HEK293 (cell line): Measurements from ENCODE around the gene QRICH1.
"Not testable (repeated sequence)": the region's sequence is repeated elsewhere in the genome, so short reads cannot be mapped to it uniquely, and the experiment has no call there.

Source experiments
- CTCF ChIA-PET: fragments of 350-600 bp; formaldehyde crosslinking; extraction: SDS; loops from one replicate; lab custom pipeline; 2021; ENCODE audit warnings: antibody characterized with exemption; lab: Yijun Ruan, JAX
- POLR2A ChIA-PET: fragments of 300-600 bp; formaldehyde crosslinking; extraction: SDS; loops from one replicate; lab custom pipeline; 2020; ENCODE audit warnings: antibody characterized with exemption, inconsistent platforms; lab: Yijun Ruan, JAX
- H3K27ac ChIP-seq: fragments of 200-500 bp; sonication (Bioruptor generic); 2 replicates; pipeline ENCODE4 v1.5.1; 2014; ENCODE audit warnings: low read depth, low read length, control low read depth, inconsistent platforms; ENCODE audit errors: extremely low read depth
- H3K36me3 ChIP-seq, 2 experiments: fragments of 200-500 bp in 1 of 2; sonication (Bioruptor generic) in 1 of 2; 1 replicate in 1 of 2; 2 replicates in 1 of 2; pipeline ENCODE4 v1.5.1; 2014 to 2017; ENCODE audit warnings: inconsistent platforms in 2 of 2, low read length in 2 of 2; ENCODE audit not compliant: control insufficient read depth in 2 of 2, insufficient read depth in 1 of 2
- H3K4me1 ChIP-seq: fragments of 200-500 bp; sonication (Bioruptor generic); 2 replicates; pipeline ENCODE4 v1.5.1; 2014; ENCODE audit warnings: mild to moderate bottlenecking, low read length, inconsistent platforms; ENCODE audit not compliant: control insufficient read depth, insufficient read depth
- H3K4me3 ChIP-seq: 2 replicates; pipeline ENCODE4 v1.5.1; 2011; ENCODE audit warnings: low read depth, mild to moderate bottlenecking, control low read depth, low read length, moderate library complexity
- H3K9me3 ChIP-seq: fragments of 200-500 bp; sonication (Bioruptor generic); 2 replicates; pipeline ENCODE4 v1.5.1; 2014; ENCODE audit warnings: low read depth, low read length, inconsistent platforms; ENCODE audit not compliant: control insufficient read depth, insufficient read depth
- GLI2 ChIP-seq: fragments of 450-650 bp; formaldehyde crosslinking; IDR thresholded peaks from 2 replicates; pipeline ENCODE4; 2017; ENCODE audit warnings: missing biosample characterization, missing genetic modification characterization, low read depth, borderline replicate concordance
- GLIS1 ChIP-seq: fragments of 450-650 bp; formaldehyde crosslinking; IDR thresholded peaks from 2 replicates; pipeline ENCODE4 v1.5.1; 2016; ENCODE audit warnings: missing biosample characterization, missing genetic modification characterization
- HOXC10 ChIP-seq: sonication (generic); formaldehyde crosslinking; IDR thresholded peaks from 2 replicates; pipeline ENCODE4 v1.8.1; 2023; ENCODE audit warnings: mild to moderate bottlenecking, missing genetic modification reagents
- KLF7 ChIP-seq: fragments of 450-650 bp; formaldehyde crosslinking; IDR thresholded peaks from 2 replicates; pipeline ENCODE4 v1.5.1; 2016; ENCODE audit warnings: missing biosample characterization, missing genetic modification characterization, borderline replicate concordance
- REPIN1 ChIP-seq: fragments of 450-650 bp; formaldehyde crosslinking; IDR thresholded peaks from 2 replicates; pipeline ENCODE4 v1.5.1; 2017; ENCODE audit warnings: missing biosample characterization, missing genetic modification characterization, low read depth
- SALL2 ChIP-seq: fragments of 450-650 bp; formaldehyde crosslinking; IDR thresholded peaks from 2 replicates; pipeline ENCODE4 v1.5.0; 2017; ENCODE audit warnings: missing biosample characterization, mild to moderate bottlenecking, missing genetic modification characterization, borderline replicate concordance
- SCRT1 ChIP-seq: fragments of 450-650 bp; formaldehyde crosslinking; IDR thresholded peaks from 2 replicates; pipeline ENCODE4 v1.5.1; 2016; ENCODE audit warnings: missing biosample characterization, missing genetic modification characterization, borderline replicate concordance
- SETDB1 ChIP-seq: IDR thresholded peaks from one replicate; pipeline ENCODE4 v1.6.1; 2017; ENCODE audit warnings: mild to moderate bottlenecking, low read length, moderate library complexity, mixed read lengths; ENCODE audit not compliant: insufficient read length
- SP2 ChIP-seq: fragments of 450-650 bp; formaldehyde crosslinking; IDR thresholded peaks from 2 replicates; pipeline ENCODE4 v1.5.1; 2016; ENCODE audit warnings: missing biosample characterization, missing genetic modification characterization
- ZIC2 ChIP-seq: fragments of 450-650 bp; formaldehyde crosslinking; IDR thresholded peaks from 2 replicates; pipeline ENCODE4 v1.5.1; 2016; ENCODE audit warnings: missing biosample characterization, missing genetic modification characterization
- ZNF155 ChIP-seq: fragments of 450-650 bp; formaldehyde crosslinking; IDR thresholded peaks from 2 replicates; pipeline ENCODE4 v1.5.1; 2016; ENCODE audit warnings: missing biosample characterization, missing genetic modification characterization
- ZNF221 ChIP-seq: fragments of 450-650 bp; formaldehyde crosslinking; IDR thresholded peaks from 2 replicates; pipeline ENCODE4 v1.5.1; 2017; ENCODE audit warnings: missing biosample characterization, missing genetic modification characterization, borderline replicate concordance
- ZNF239 ChIP-seq: fragments of 450-650 bp; formaldehyde crosslinking; IDR thresholded peaks from 2 replicates; pipeline ENCODE4 v1.5.1; 2016; ENCODE audit warnings: missing biosample characterization, missing genetic modification characterization
- ZNF324 ChIP-seq: fragments of 450-650 bp; formaldehyde crosslinking; IDR thresholded peaks from 2 replicates; pipeline ENCODE4 v1.5.1; 2016; ENCODE audit warnings: missing biosample characterization, missing genetic modification characterization
- ZNF366 ChIP-seq: fragments of 450-650 bp; formaldehyde crosslinking; conservative IDR thresholded peaks from 2 replicates; pipeline ENCODE4 v1.5.1; 2016; ENCODE audit warnings: missing biosample characterization, missing genetic modification characterization
- ZNF394 ChIP-seq: fragments of 450-650 bp; formaldehyde crosslinking; IDR thresholded peaks from 2 replicates; pipeline ENCODE4 v1.5.1; 2016; ENCODE audit warnings: missing biosample characterization, missing genetic modification characterization, mild to moderate bottlenecking, moderate library complexity, borderline replicate concordance
- ZNF558 ChIP-seq: fragments of 450-650 bp; formaldehyde crosslinking; IDR thresholded peaks from 2 replicates; pipeline ENCODE4 v1.5.1; 2016; ENCODE audit warnings: missing biosample characterization, missing genetic modification characterization
- ZNF621 ChIP-seq: fragments of 450-650 bp; formaldehyde crosslinking; IDR thresholded peaks from 2 replicates; pipeline ENCODE4 v1.5.1; 2017; ENCODE audit warnings: missing biosample characterization, missing genetic modification characterization
- ZNF670 ChIP-seq: fragments of 450-650 bp; formaldehyde crosslinking; IDR thresholded peaks from 2 replicates; pipeline ENCODE4 v1.5.1; 2016; ENCODE audit warnings: missing biosample characterization, missing genetic modification characterization, low read depth
- TF ChIP-seq, protein P1 (sequence below): fragments of 450-650 bp; formaldehyde crosslinking; IDR thresholded peaks from 2 replicates; pipeline ENCODE4 v1.5.1; 2016; ENCODE audit warnings: missing biosample characterization, missing genetic modification characterization
- TF ChIP-seq, protein P2 (sequence below): fragments of 450-650 bp; formaldehyde crosslinking; IDR thresholded peaks from 2 replicates; pipeline ENCODE4 v1.5.1; 2016; ENCODE audit warnings: missing biosample characterization, missing genetic modification characterization

QRICH1 gene

GRCh38 chr3:49009396-49009795, 84.5 kb downstream of the QRICH1 start:
- TF ChIP-seq GLIS1 (tag by site-specific recombination) (peak; percentile 32; the same call in 1 of the 2 replicates), SCRT1 (no peak), ZIC2 (tag by site-specific recombination) (peak; percentile 32)
- TF ChIP-seq, all 188 proteins: peak for 2
- no peaks in the 10 kb centered on the region for H3K9me3 ChIP-seq
- CTCF ChIA-PET = interaction anchor here (1.2 to 3.8 kb wide), 3 partner anchors 8 to 22 kb away, joined by 3 to 20 read pairs (median 5); partner anchors contain the start of gene P4HTM
- no peak overlapping the region for H3K27ac ChIP-seq
- POLR2A ChIA-PET = interaction anchor here (3.1 to 3.8 kb wide), 2 partner anchors 11 to 22 kb away, joined by 21 to 141 read pairs; partner anchors contain the start of genes DALRD3 and NDUFAF3
- H3K4me3 ChIP-seq = no peak overlapping the region
- no peaks in the 10 kb centered on the region for H3K4me1 ChIP-seq
- H3K36me3 ChIP-seq = peaks cover 3 to 40% of the 10 kb centered on the region in 2 experiments; a peak in 2 of 3 replicates

DNA sequence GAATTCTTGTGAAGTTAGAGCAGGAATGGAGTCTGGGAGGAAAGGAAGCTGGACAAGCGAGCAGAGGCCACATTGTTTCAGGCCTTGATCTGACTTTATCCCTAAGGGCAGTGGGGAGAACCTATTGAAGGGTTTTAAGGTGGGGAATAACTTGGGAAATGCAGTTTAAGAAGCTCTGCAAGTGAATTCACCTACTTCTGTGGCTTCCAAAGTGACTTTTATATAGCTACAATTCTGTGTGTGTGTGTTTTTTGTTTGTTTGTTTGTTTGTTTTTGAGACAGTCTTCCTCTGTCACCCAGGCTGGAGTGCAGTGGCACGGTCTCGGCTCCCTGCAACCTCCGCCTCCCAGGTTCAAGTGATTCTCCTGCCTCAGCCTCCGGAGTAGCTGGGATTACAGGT, 85.2 kb downstream of the QRICH1 start:
- ChIA-PET POLR2A (interaction anchor here (0.6 to 4.4 kb wide), 5 partner anchors 12 to 94 kb away, joined by 3 to 141 read pairs (median 34); partner anchors contain the start of genes DALRD3, NDUFAF3 and P4HTM), CTCF (interaction anchor here (0.9 to 3.8 kb wide), 6 partner anchors 8 to 21 kb away, joined by 3 to 20 read pairs (median 4); partner anchors contain the start of genes NDUFAF3 and P4HTM)
- TF ChIP-seq ZNF394 (tag by site-specific recombination) = peak; percentile 42; the same call in 1 of the 2 replicates
- TF ChIP-seq, protein P1, sequence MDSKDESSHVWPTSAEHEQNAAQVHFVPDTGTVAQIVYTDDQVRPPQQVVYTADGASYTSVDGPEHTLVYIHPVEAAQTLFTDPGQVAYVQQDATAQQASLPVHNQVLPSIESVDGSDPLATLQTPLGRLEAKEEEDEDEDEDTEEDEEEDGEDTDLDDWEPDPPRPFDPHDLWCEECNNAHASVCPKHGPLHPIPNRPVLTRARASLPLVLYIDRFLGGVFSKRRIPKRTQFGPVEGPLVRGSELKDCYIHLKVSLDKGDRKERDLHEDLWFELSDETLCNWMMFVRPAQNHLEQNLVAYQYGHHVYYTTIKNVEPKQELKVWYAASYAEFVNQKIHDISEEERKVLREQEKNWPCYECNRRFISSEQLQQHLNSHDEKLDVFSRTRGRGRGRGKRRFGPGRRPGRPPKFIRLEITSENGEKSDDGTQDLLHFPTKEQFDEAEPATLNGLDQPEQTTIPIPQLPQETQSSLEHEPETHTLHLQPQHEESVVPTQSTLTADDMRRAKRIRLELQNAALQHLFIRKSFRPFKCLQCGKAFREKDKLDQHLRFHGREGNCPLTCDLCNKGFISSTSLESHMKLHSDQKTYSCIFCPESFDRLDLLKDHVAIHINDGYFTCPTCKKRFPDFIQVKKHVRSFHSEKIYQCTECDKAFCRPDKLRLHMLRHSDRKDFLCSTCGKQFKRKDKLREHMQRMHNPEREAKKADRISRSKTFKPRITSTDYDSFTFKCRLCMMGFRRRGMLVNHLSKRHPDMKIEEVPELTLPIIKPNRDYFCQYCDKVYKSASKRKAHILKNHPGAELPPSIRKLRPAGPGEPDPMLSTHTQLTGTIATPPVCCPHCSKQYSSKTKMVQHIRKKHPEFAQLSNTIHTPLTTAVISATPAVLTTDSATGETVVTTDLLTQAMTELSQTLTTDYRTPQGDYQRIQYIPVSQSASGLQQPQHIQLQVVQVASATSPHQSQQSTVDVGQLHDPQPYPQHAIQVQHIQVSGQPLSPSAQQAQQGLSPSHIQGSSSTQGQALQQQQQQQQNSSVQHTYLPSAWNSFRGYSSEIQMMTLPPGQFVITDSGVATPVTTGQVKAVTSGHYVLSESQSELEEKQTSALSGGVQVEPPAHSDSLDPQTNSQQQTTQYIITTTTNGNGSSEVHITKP = peak; percentile 75; the same call in 1 of the 2 replicates
- not testable (repeated sequence) for H3K9me3 ChIP-seq, H3K4me1 ChIP-seq
- peak overlapping the region; percentile 32; the same call in 1 of the 2 replicates for H3K27ac ChIP-seq
- peak overlapping the region; percentile 74; the same call in 1 of the 2 replicates for H3K4me3 ChIP-seq
- H3K36me3 ChIP-seq = peaks cover 3 to 32% of the 10 kb centered on the region in 2 experiments; a peak in 2 of 3 replicates

GRCh38 chr3:49007771-49008528, 85.9 kb downstream of the QRICH1 start:
- H3K27ac ChIP-seq = peak overlapping the region; percentile 93
- peak overlapping the region; percentile 74 for H3K4me3 ChIP-seq
- H3K4me1 ChIP-seq = no peaks in the 10 kb centered on the region
- POLR2A ChIA-PET = interaction anchor here (0.6 to 4.4 kb wide), 18 partner anchors 12 to 606 kb away, joined by 3 to 141 read pairs (median 6); partner anchors contain the start of genes ARIH2, DALRD3, IMPDH2 and IP6K2
- CTCF ChIA-PET = interaction anchor here (0.7 to 3.8 kb wide), 9 partner anchors 8 to 20 kb away, joined by 3 to 20 read pairs (median 5); partner anchors contain the start of genes NDUFAF3 and P4HTM
- no peaks in the 10 kb centered on the region for H3K9me3 ChIP-seq
- H3K36me3 ChIP-seq = peaks cover 3 to 25% of the 10 kb centered on the region in 2 experiments; a peak in 2 of 3 replicates
- TF ChIP-seq ZNF239 = no peak
- no peak for TF ChIP-seq REPIN1 (tag by site-specific recombination)
- peak; percentile 46; the same call in 1 of the 2 replicates for TF ChIP-seq KLF7
- TF ChIP-seq ZNF621 (tag by site-specific recombination) = no peak
- TF ChIP-seq, protein P2, sequence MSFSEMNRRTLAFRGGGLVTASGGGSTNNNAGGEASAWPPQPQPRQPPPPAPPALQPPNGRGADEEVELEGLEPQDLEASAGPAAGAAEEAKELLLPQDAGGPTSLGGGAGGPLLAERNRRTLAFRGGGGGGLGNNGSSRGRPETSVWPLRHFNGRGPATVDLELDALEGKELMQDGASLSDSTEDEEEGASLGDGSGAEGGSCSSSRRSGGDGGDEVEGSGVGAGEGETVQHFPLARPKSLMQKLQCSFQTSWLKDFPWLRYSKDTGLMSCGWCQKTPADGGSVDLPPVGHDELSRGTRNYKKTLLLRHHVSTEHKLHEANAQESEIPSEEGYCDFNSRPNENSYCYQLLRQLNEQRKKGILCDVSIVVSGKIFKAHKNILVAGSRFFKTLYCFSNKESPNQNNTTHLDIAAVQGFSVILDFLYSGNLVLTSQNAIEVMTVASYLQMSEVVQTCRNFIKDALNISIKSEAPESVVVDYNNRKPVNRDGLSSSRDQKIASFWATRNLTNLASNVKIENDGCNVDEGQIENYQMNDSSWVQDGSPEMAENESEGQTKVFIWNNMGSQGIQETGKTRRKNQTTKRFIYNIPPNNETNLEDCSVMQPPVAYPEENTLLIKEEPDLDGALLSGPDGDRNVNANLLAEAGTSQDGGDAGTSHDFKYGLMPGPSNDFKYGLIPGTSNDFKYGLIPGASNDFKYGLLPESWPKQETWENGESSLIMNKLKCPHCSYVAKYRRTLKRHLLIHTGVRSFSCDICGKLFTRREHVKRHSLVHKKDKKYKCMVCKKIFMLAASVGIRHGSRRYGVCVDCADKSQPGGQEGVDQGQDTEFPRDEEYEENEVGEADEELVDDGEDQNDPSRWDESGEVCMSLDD = 0 out of 2 replicates have a peak, but pooled peaks have one; percentile 13
- no peak for TF ChIP-seq ZNF558
- no peak for TF ChIP-seq SETDB1
- TF ChIP-seq HOXC10 = no peak
- no peak for TF ChIP-seq ZNF670 (tag by site-specific recombination)
- no peak for TF ChIP-seq ZNF221
- TF ChIP-seq SALL2 (tag by site-specific recombination) = no peak
- TF ChIP-seq SP2 (tag by site-specific recombination) = peak; percentile 62
- TF ChIP-seq GLI2 (tag by site-specific recombination) = no peak
- 0 out of 2 replicates have a peak, but pooled peaks have one; percentile 7 for TF ChIP-seq ZNF366 (tag by site-specific recombination)
- no peak for TF ChIP-seq ZNF324 (tag by site-specific recombination)
- no peak for TF ChIP-seq ZNF155
